Measurements from ENCODE around the gene RPS27A. TPM values are rescaled to one million over a fixed set of nuclear protein-coding genes. Genes with fewer than 3 reads are reported as not detected.
"Not testable (repeated sequence)": the region's sequence is repeated elsewhere in the genome, so short reads cannot be mapped to it uniquely, and the experiment has no call there.

Gene RPS27A
- 2,176 TPM for polyA plus RNA-seq (2013, experiment 1 of 2)
- polyA plus RNA-seq (2013, experiment 2 of 2): 2,200 TPM

GRCh38 chr2:55232084-55232862 lies at the start of gene RPS27A, which contains the start of gene CLHC1:
RPS27A (plus strand) TSS chr2:55232688; CDS start chr2:55232825, 137 bp downstream.
CLHC1 (minus strand) TSS chr2:55232293; CDS start chr2:55222411, 9,882 bp downstream.
- Histone ChIP-seq H3K4me1 (ENCODE audit: insufficient read depth, low read length) (peaks cover 9% of the 10 kb centered on the region; the same call in 1 of the 2 replicates), H3K36me3 (ENCODE audit: insufficient read depth, low read length) (peaks cover 45% of the 10 kb centered on the region)
- under 1% methylated on average over 36 of the region's 37 CpGs for WGBS

GRCh38 chr2:55186837-55187236 lies 45.7 kb upstream of the RPS27A start:
- not testable (repeated sequence) for H3K27ac ChIP-seq (ENCODE audit: low read depth, low read length); H3K4me3 ChIP-seq (ENCODE audit: low read length); H3K9ac ChIP-seq (ENCODE audit: low read depth, low read length); H3K36me3 ChIP-seq (ENCODE audit: insufficient read depth, low read length); H3K4me1 ChIP-seq (ENCODE audit: insufficient read depth, low read length); H3K9me3 ChIP-seq (ENCODE audit: insufficient read depth, low read depth, low read length); H3K27me3 ChIP-seq (ENCODE audit: insufficient read depth, low read length)
- WGBS: 83% methylated on average over 8 of the region's 8 CpGs

More at GRCh38 chr2:55232084-55232862, at the start of gene RPS27A, which contains the start of gene CLHC1:
- Histone ChIP-seq H3K27ac (ENCODE audit: low read depth, low read length) (peak within 1 kb of the TSS; percentile 96), H3K27me3 (ENCODE audit: insufficient read depth, low read length) (no peaks in the 10 kb centered on the region), H3K9me3 (ENCODE audit: insufficient read depth, low read depth, low read length) (no peaks in the 10 kb centered on the region), H3K9ac (ENCODE audit: low read depth, low read length) (peak within 1 kb of the TSS; percentile 100), H3K4me3 (ENCODE audit: low read length) (peak within 1 kb of the TSS; percentile 81)

- not testable (repeated sequence) for H3K9me3 ChIP-seq (ENCODE audit: insufficient read depth, low read depth, low read length); H3K4me3 ChIP-seq (ENCODE audit: low read length); H3K9ac ChIP-seq (ENCODE audit: low read depth, low read length); H3K4me1 ChIP-seq (ENCODE audit: insufficient read depth, low read length); H3K27me3 ChIP-seq (ENCODE audit: insufficient read depth, low read length); H3K36me3 ChIP-seq (ENCODE audit: insufficient read depth, low read length); H3K27ac ChIP-seq (ENCODE audit: low read depth, low read length)
- WGBS: 100% methylated on average over 2 of the region's 2 CpGs
Measured at GRCh38 chr2:55191888-55192287, 40.6 kb upstream of the RPS27A start.

- WGBS: 96% methylated on average over 2 of the region's 2 CpGs
- no peaks in the 10 kb centered on the region for H3K27me3 ChIP-seq (ENCODE audit: insufficient read depth, low read length)
- H3K36me3 ChIP-seq (ENCODE audit: insufficient read depth, low read length): no peaks in the 10 kb centered on the region; the same call in 1 of the 2 replicates
- H3K9me3 ChIP-seq (ENCODE audit: insufficient read depth, low read depth, low read length): peaks cover 2% of the 10 kb centered on the region; the same call in 1 of the 2 replicates
- H3K9ac ChIP-seq (ENCODE audit: low read depth, low read length): no peak overlapping the region
- H3K4me1 ChIP-seq (ENCODE audit: insufficient read depth, low read length): no peaks in the 10 kb centered on the region
- no peak overlapping the region for H3K4me3 ChIP-seq (ENCODE audit: low read length)
- no peak overlapping the region for H3K27ac ChIP-seq (ENCODE audit: low read depth, low read length)
Measured at GRCh38 chr2:55196526-55196925, 36.0 kb upstream of the RPS27A start.

GRCh38 chr2:55200416-55200815 lies 32.1 kb upstream of the RPS27A start:
- no peak overlapping the region for H3K27ac ChIP-seq (ENCODE audit: low read depth, low read length)
- no peaks in the 10 kb centered on the region for H3K4me1 ChIP-seq (ENCODE audit: insufficient read depth, low read length)
- H3K9ac ChIP-seq (ENCODE audit: low read depth, low read length): no peak overlapping the region
- H3K36me3 ChIP-seq (ENCODE audit: insufficient read depth, low read length): peaks cover 10% of the 10 kb centered on the region; the same call in 1 of the 2 replicates
- H3K9me3 ChIP-seq (ENCODE audit: insufficient read depth, low read depth, low read length): peaks cover 5% of the 10 kb centered on the region; the same call in 1 of the 2 replicates
- H3K4me3 ChIP-seq (ENCODE audit: low read length): no peak overlapping the region
- 100% methylated on average over 1 of the region's 1 CpG for WGBS
- no peaks in the 10 kb centered on the region for H3K27me3 ChIP-seq (ENCODE audit: insufficient read depth, low read length)

- Histone ChIP-seq H3K4me1 (ENCODE audit: insufficient read depth, low read length) (no peaks in the 10 kb centered on the region), H3K4me3 (ENCODE audit: low read length) (no peak overlapping the region), H3K27me3 (ENCODE audit: insufficient read depth, low read length) (no peaks in the 10 kb centered on the region), H3K9ac (ENCODE audit: low read depth, low read length) (no peak overlapping the region), H3K36me3 (ENCODE audit: insufficient read depth, low read length) (peaks cover 11% of the 10 kb centered on the region; the same call in 1 of the 2 replicates), H3K9me3 (ENCODE audit: insufficient read depth, low read depth, low read length) (peaks cover 5% of the 10 kb centered on the region; the same call in 1 of the 2 replicates), H3K27ac (ENCODE audit: low read depth, low read length) (no peak overlapping the region)
- 97% methylated on average over 2 of the region's 3 CpGs for WGBS
Measured at GRCh38 chr2:55204536-55204935, 28.0 kb upstream of the RPS27A start.

- peaks cover 11% of the 10 kb centered on the region; the same call in 1 of the 2 replicates for H3K36me3 ChIP-seq (ENCODE audit: insufficient read depth, low read length)
- no peaks in the 10 kb centered on the region for H3K27me3 ChIP-seq (ENCODE audit: insufficient read depth, low read length)
- H3K4me1 ChIP-seq (ENCODE audit: insufficient read depth, low read length): no peaks in the 10 kb centered on the region
- H3K9me3 ChIP-seq (ENCODE audit: insufficient read depth, low read depth, low read length): peaks cover 5% of the 10 kb centered on the region; the same call in 1 of the 2 replicates
- no peak overlapping the region for H3K4me3 ChIP-seq (ENCODE audit: low read length)
- H3K9ac ChIP-seq (ENCODE audit: low read depth, low read length): no peak overlapping the region
- no CpG with 5 or more reads among the region's 2 CpGs for WGBS
- H3K27ac ChIP-seq (ENCODE audit: low read depth, low read length): no peak overlapping the region
Measured at GRCh38 chr2:55204950-55205349, 27.5 kb upstream of the RPS27A start.

GRCh38 chr2:55213822-55214221 lies 18.7 kb upstream of the RPS27A start:
- no peaks in the 10 kb centered on the region for H3K36me3 ChIP-seq (ENCODE audit: insufficient read depth, low read length)
- peaks cover 6% of the 10 kb centered on the region; the same call in 1 of the 2 replicates for H3K4me1 ChIP-seq (ENCODE audit: insufficient read depth, low read length)
- no peaks in the 10 kb centered on the region for H3K9me3 ChIP-seq (ENCODE audit: insufficient read depth, low read depth, low read length)
- no peaks in the 10 kb centered on the region for H3K27me3 ChIP-seq (ENCODE audit: insufficient read depth, low read length)
- H3K27ac ChIP-seq (ENCODE audit: low read depth, low read length): no peak overlapping the region
- no peak overlapping the region for H3K4me3 ChIP-seq (ENCODE audit: low read length)
- no peak overlapping the region for H3K9ac ChIP-seq (ENCODE audit: low read depth, low read length)

- no peaks in the 10 kb centered on the region for H3K9me3 ChIP-seq (ENCODE audit: insufficient read depth, low read depth, low read length)
- H3K36me3 ChIP-seq (ENCODE audit: insufficient read depth, low read length): no peaks in the 10 kb centered on the region
- H3K4me1 ChIP-seq (ENCODE audit: insufficient read depth, low read length): 0 out of 2 replicates have a peak, but pooled peaks cover 3% of the 10 kb centered on the region
- H3K27ac ChIP-seq (ENCODE audit: low read depth, low read length): peak overlapping the region; percentile 13; the same call in 1 of the 2 replicates
- no peaks in the 10 kb centered on the region for H3K27me3 ChIP-seq (ENCODE audit: insufficient read depth, low read length)
- no peak overlapping the region for H3K9ac ChIP-seq (ENCODE audit: low read depth, low read length)
- 93% methylated on average over 25 of the region's 25 CpGs for WGBS
- peak overlapping the region; percentile 67; the same call in 1 of the 2 replicates for H3K4me3 ChIP-seq (ENCODE audit: low read length)
Measured at GRCh38 chr2:55223958-55224760, 8.3 kb upstream of the RPS27A start.

GRCh38 chr2:55224761-55225261 lies 7.7 kb upstream of the RPS27A start:
- peak overlapping the region; percentile 13; the same call in 1 of the 2 replicates for H3K27ac ChIP-seq (ENCODE audit: low read depth, low read length)
- H3K9me3 ChIP-seq (ENCODE audit: insufficient read depth, low read depth, low read length): no peaks in the 10 kb centered on the region
- H3K9ac ChIP-seq (ENCODE audit: low read depth, low read length): no peak overlapping the region
- no peaks in the 10 kb centered on the region for H3K36me3 ChIP-seq (ENCODE audit: insufficient read depth, low read length)
- H3K4me1 ChIP-seq (ENCODE audit: insufficient read depth, low read length): 0 out of 2 replicates have a peak, but pooled peaks cover 3% of the 10 kb centered on the region
- no peaks in the 10 kb centered on the region for H3K27me3 ChIP-seq (ENCODE audit: insufficient read depth, low read length)
- WGBS: 87% methylated on average over 19 of the region's 19 CpGs
- no peak overlapping the region for H3K4me3 ChIP-seq (ENCODE audit: low read length)

Data from HUES64 (cell line).